ENCODE measurements around the gene MACF1.

GRCh38 chr1:39346872-39347271 lies 142.4 kb downstream of the MACF1 start:
- TF ChIP-seq POLR2A (IDR thresholded peaks at IDR 0.05; ENCODE audit: low read depth, low read length): no peak
- TF ChIP-seq PAX5 (IDR thresholded peaks at IDR 0.05; ENCODE audit: insufficient read depth, low read length, severe bottlenecking): no peak
- no peak for TF ChIP-seq POLR2AphosphoS5 (IDR thresholded peaks at IDR 0.05; ENCODE audit: low read depth, low read length)
- TF ChIP-seq TAF1 (IDR thresholded peaks at IDR 0.05; ENCODE audit: low read depth, low read length): no peak
- TF ChIP-seq POU2F2 (IDR thresholded peaks at IDR 0.05; ENCODE audit: low read depth, low read length): no peak
- TF ChIP-seq SPI1 (IDR thresholded peaks at IDR 0.05; ENCODE audit: low read depth, low read length): no peak

All from GM12891 (cell line).